GM10847 (cell line): ENCODE data around the gene ACP1.

Experiments
- POLR2A ChIP-seq: IDR thresholded peaks from 2 replicates; pipeline ENCODE4 v1.6.1; 2011; ENCODE audit not compliant: insufficient read length; ENCODE audit errors: extremely low read depth

The ACP1 gene

DNA sequence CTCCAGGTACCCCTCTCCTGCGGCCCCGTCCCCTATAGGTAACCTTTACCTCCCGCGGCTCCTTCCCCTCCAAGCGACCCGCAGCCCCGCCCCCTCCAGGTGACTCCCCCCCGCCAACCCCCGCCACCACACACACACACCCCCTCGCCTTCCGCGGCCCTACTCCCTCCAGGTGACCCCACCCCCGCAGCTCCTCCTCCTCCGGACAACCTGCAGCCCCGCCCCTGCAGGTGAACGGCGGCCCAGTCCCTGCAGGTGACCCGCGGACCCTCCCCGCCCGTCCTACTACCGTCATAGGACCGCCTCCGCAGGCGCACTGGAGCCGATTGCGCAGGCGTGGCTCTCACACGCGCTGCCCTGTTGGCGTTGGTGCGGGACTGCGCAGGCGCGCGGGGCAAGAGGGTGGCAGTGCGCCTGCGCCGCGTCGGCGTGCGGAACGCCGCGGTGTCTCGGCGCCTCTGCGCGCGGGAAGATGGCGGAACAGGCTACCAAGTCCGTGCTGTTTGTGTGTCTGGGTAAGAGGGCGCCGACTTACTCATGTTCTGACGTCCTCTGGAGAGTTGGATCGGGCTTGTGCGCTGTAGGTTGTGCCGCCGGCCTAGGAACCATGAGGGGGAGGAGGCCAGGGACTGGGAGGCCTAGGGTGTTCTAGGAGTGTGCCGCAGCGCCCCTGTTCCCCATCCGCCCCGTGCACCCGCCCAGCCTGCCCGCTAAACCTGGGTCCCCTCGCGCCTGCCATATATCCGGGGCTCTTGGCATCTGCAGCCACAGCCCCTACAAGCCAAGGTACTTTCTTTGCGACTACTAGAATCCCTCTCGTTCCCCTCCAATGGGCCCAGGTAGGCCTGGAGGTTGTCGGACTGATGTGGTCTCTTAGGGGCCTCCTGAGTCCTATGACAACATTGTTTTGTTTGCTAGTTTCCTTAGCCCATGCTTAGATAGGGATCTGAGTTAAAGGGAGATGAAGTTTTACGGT is at the start of gene ACP1:
ACP1 (plus strand) TSS at position 455 of the 976 bp plus-strand sequence; CDS start at position 473, 18 bp downstream.
- peak; percentile 92 for TF ChIP-seq POLR2A

DNA sequence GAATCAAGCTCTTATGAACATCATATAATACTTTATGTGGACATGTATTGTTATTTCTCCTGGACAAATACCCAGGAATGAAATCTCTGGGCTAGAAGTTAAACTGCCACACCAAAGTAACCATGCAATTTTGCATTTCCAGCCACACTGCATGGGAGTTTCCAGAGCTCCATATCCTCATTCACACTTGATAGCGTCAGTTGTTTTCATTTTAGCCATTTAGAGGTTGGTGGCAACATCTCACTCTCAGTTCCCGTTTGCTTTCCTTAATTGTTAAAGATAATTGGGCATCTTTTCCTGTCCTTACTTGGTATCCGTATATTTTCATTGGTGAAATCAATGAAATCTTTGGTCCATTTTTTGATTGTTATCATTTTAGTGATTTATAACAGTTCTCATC is 48.7 kb upstream of the ACP1 start:
- no peak for TF ChIP-seq POLR2A

GRCh38 chr2:223451-223850 is 41.3 kb upstream of the ACP1 start:
- no peak for TF ChIP-seq POLR2A

- TF ChIP-seq POLR2A, result no peak
Observed at GRCh38 chr2:223971-224760, 40.6 kb upstream of the ACP1 start.

- TF ChIP-seq POLR2A, result no peak
Observed at GRCh38 chr2:228115-228514, 36.6 kb upstream of the ACP1 start.

- no peak for TF ChIP-seq POLR2A
Observed at GRCh38 chr2:228518-229278, 36.0 kb upstream of the ACP1 start.

GRCh38 chr2:231521-232185 is 33.1 kb upstream of the ACP1 start:
- TF ChIP-seq POLR2A, result no peak

GRCh38 chr2:233030-233429 is 31.7 kb upstream of the ACP1 start:
- no peak for TF ChIP-seq POLR2A

- no peak for TF ChIP-seq POLR2A
Observed at GRCh38 chr2:234421-234820, 30.3 kb upstream of the ACP1 start.

- TF ChIP-seq POLR2A, result no peak
Observed at GRCh38 chr2:236993-237539, 27.7 kb upstream of the ACP1 start.

DNA sequence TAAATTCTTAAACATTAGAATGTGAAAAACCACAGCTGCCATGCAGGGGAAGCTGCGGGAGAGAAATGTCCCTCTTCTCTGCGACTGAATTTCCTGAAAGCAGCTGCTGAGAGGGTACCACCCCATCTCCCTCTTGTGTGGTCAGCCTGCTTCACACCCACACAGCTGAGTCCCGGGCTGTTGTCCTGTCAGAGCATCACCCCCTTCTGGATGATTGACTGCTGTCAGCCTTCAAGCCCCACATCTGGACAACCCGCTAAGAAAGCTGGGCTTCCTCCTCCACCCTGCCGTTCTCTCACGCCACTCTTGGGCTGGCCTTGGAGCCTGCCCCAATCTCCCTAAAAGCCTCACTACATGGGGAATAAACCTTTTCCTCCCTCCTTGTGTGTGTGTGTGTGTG is 26.9 kb upstream of the ACP1 start:
- no peak for TF ChIP-seq POLR2A

DNA sequence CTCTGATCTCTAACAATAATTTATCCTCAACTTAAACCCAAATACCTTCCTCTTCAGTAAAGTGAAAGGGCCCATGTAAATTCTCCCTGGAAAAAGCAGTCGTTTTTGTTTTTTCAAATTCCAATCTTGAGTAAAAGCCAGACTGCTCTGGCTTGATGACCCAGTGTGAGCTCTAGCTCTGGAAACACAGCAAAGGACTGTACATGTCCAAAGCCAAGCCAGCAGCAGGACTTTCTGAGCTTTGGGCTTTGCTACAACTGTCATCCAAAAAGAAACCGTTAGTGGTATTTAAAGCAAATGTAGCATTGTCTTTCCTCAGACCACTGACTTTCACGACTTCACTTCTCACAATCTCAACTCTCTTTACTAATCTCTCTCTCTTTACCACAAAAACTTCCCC is 26.3 kb upstream of the ACP1 start:
- TF ChIP-seq POLR2A, result no peak

GRCh38 chr2:238869-239268 is 25.9 kb upstream of the ACP1 start:
- no peak for TF ChIP-seq POLR2A

- TF ChIP-seq POLR2A, result no peak
Observed at GRCh38 chr2:244547-244946, 20.2 kb upstream of the ACP1 start.

- no peak for TF ChIP-seq POLR2A
Observed at GRCh38 chr2:246489-247144, 18.1 kb upstream of the ACP1 start.

DNA sequence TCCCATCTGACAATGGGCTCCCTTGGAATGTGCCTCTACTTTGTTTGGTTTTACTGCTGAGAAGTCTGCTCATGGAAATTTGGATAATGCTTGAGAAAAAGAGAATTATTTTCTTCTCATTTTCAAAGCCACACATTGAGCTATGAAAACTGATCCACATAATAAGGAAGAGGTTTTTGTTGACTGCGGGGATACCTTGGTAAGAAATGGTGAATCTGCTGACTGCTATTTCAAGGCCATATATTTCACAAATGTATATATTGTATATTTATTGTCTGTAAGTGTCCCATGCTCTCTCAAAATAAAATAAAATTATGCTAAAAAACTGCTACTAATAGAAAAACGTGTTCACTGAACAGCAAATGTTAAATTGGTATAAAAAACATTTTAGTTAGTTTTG is 16.0 kb upstream of the ACP1 start:
- TF ChIP-seq POLR2A, result no peak
